ENCODE results near the gene TET3.
"Not testable (repeated sequence)": the region's sequence is repeated elsewhere in the genome, so short reads cannot be mapped to it uniquely, and the experiment has no call there.

The TET3 gene

DNA sequence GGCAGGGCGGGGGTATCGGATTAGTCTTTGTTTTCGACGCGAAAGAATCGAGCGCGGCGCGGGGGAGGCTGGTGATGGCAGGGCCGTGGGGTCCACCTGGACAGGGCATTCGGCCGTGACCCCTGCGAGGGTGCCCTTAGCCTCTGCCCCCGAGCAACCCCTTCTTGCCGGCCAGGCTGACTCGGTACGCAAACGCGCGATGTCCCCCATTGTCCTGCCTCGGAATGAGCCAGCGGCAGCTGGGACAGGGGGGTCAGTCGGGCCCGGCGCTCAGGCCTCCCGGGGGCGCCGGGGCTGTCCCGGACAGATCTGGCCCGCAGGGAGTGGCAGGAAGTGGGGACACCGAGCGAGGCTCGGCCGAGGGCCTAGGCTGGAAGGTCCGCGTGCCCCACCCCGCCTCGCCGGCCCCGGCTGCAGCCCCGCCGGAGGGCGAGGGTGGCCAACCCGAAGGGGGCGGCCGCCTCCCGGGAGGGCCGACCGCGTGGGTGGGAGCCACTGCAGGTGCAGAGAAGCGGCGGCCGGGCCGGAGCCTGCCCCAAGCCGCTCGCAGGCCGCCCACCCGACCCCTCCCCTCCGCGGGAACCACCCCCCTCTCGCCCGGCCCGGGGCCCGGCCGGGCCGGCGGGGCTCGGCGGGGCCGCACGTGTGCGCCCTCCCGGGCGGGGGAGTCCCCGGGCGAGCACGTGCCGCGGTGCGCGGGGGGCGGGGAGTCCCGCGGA lies at the start of gene TET3:
TET3 (plus strand) TSS at position 708 of the 719 bp plus-strand sequence. CDS start 1,494 bp downstream, outside the sequence.
- DNase-seq = no peak

DNA sequence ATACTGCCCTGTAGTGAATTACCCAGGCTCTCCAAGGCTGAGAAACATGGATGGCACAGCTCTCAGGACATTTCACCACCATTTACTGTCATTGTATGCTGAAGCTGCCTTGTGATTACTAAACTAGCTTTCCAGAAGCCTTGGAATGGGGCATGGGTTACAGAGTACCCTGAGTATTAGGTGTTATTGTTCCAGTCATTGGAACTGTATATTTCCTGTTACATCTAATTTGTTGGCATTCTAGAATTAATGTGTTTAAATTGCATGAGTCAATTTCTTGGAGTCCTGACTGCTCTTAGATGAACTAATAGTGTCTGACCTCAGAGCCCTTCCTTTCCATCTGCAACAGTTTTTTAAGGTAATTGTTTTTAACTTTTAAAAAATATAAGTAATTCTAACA lies 49.1 kb upstream of the TET3 start:
- DNase-seq = no peak

DNA sequence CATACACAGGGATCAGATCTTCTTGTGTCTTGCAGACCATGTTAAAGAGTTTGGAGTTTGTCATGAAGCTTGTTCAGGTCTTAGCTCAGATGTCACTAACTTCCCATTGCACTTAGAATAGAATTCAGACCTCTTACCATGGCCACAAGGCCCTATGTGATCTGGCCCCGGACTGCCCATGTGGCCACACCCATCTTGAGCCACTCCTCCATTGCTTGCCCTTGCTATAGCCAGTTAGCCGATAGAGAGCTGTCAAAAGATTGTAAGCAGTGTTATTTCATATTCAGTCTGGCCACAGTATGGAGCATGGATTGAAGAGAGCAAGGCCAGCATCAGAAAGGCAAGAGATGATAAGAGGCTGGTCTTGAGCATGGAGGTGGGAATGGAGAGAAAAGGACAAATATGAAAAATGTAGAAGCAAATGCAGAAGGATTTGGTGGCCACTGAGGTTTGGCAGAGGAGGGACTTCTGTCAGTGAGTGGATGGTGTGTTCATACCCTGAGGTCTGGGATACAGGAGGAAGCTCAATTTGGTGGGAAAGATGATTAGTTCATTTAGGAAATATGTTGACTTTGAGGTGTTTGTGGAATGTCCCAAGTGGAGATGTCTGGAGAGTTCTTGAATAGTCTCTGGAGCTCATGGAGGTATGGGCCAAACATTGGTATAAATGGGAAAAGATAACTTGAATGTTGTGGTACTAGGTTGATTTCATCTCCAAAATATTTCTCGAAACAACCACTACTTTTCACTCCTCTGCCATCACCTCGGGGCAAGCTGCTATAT lies 47.4 kb upstream of the TET3 start:
- no peak for DNase-seq

DNA sequence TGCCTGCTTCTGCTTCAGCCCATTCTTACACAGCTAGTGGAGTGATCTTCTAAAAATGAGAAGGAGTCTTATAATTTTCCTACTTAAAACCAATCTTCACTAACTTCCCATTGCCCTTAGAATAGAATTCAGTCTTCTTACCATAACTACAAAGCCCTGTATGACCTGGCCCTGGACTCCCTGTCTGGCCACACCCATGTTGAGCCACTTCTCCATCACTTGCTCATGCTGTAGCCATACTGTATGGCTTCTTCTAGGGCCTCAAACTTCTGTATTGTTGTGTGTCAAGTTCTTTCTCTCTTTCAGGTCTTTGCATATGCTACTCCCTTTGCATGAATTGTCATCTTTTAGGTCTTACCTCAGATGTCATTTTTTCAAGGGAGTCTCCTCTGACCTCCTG lies 46.8 kb upstream of the TET3 start:
- no peak for DNase-seq

DNA sequence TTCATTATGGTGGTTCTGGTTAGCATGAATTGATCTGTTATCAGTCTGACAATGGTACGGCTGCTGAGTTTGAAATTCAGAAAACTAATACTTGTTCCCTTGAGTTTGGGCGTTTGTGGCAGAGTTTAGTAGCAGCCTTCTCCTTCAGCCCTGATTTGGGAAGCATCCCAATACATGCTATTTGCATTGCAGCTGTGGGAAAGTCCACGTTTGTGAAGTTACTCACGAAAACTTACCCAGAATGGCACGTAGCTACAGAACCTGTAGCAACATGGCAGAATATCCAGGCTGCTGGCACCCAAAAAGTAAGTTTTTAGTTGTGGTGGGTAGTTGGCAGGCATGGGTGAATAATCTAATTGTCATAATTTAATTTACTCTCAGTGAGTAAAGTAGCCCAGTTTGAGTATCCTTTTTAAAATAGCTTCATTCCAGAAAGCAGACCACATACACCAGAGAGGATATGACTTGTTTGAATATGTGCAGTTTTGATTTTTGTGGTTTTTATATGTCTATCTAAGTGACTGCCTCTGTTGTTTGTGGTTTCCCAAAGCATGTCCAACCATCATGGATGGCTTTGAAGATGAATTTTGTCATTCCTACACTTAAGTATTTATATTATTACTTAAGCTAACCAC lies 45.9 kb upstream of the TET3 start:
- no peak for DNase-seq

DNA sequence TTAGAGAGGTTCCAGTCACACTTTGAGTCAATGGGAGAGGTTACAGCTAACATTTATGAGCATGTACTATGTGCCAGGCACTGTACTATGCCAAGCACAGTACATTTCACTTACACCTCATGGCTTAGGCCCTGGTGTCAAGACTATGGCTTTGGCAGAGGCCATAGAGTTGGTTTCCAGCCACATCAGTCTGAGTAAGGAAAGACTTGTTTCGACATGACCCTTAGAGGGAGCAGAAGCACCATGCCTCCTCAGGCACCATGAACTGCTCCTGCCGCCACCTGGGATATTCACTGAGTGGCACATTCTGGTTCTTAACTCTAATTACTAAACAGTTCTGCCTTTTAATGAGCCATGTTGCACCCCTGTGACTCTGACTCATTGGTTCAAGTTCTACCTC lies 45.3 kb upstream of the TET3 start:
- DNase-seq = no peak

DNA sequence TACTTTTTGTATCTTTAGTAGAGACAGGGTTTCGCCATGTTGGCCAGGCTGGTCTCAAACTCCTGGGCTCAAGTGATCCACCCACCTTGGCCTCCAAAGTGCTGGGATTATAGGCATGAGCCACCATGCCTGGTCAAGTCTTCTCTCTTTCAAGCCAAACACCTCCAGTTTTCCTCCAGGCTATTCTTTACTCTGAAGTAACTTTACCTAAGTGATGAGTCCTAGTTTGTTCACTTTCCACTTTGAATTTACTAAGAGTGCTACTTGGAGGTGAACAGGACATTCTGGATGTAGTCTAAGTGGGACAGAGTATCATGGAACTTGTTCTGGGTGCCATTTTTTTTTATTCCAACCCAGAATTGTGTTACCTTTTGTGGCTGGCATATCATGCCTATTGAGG lies 44.6 kb upstream of the TET3 start:
- not testable (repeated sequence) for DNase-seq

DNA sequence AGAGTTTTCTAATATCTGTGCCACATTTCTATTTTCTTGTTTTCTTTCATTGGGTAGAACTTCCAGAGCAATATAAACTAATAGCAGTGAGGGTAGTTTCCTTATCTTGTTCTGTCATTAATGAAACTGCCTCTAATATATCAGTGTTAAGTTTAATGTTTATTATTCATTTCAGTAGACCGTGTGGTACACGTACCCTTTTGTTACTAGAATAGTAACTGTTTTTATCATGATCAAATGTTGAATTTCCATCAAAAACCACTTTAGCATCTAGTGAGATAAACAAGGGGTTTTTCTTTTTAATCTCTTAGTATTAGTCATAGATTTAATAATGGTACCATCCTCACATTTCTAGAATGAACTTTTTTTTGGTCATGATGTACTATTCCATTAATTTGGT lies 42.0 kb upstream of the TET3 start:
- no peak for DNase-seq

DNA sequence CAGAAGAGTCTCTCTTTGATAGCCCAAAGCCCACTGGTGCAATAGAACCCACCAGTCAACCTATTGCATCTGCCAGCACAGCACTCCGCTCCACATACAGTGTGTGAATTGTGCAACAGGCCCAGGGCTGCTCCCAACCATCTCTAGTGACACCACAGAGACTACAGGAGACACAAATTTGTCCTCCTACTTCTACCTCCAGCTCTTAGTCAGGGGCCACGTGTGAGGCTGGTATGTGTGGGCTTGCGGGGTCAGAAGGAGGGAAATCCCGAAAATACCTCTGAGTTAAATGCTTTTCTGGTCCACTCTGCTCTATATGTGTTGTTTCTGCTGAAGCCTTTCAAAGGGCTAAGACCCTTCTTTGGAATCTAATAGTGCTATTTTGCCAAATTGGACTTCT lies 40.0 kb upstream of the TET3 start:
- no peak for DNase-seq

DNA sequence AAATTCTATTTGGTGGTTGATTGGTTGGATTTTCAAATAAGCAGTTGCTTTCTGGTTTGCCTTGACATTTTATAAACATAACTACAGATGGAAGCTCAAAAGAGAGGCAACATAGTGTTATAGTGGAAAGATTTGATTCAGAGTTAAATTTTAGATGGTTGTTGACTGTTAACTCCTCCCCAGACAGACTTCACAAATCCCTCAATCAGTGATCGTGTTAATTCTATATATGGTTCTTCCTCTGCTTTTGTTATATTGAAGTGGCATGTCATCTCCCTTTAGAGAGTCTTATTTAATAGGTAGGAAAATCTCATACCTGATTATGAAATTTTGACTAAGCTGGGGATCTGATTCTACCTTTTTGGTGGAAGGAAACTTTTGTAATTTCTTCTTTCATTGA lies 38.5 kb upstream of the TET3 start:
- DNase-seq = no peak

DNA sequence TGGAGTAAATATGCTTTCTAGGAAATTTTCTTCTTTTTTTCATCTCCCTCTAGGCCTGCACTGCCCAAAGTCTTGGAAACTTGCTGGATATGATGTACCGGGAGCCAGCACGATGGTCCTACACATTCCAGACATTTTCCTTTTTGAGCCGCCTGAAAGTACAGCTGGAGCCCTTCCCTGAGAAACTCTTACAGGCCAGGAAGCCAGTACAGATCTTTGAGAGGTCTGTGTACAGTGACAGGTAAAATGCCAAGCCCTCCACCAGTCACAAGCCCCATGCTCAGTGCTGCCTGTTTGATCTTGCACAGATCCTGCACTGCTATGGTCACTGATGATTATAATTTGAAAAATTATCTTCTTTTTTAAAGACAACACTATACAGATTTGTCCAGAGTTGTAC lies 38.0 kb upstream of the TET3 start:
- no peak for DNase-seq

DNA sequence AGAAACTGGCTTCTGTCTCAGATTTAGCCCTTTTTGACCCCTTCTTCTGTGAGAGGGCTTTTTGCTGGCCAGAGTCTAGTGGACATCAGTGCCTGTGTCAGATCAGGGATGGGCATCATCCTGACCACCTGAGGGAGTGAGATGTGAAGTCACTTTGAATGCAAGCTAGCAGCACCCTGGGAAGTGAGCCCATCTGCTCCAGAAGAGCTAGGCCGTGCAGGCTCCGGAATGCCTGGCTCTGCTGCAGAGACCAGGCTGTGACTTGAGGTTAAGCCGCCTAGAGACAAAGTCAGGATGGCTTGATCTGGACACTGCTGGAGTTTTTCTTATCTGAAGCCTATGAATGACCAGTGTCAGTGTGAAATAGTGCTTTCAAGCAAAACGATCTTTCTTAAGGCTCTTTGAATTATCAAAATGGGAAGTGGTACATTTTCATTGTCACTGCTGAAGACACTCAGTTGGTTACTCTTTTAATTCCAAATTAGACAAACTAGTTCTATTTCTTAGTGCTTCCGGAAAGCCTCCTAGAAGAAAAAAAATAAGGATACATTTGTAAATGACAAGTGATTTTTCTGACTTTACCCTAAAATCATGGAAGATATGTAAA lies 37.2 kb upstream of the TET3 start:
- DNase-seq = no peak

DNA sequence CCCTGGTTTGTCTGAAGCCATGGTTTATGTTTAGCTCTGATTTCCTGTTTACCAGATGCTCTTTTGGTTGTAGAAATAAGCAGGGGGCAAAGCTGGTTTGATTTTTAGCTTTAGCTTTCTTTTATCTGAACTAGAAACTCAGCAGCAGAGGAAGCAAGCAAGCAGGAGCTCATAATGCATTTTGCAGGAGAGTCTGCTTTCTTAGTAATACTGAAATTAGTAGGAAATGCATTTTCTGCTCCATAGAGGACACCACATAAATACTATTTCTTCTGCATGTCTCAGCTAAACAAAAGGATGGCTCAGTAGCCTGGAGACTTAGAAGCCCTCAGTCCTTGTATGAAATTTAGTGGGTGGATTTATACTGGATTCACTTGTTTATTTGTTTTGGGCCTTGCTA lies 34.9 kb upstream of the TET3 start:
- no peak for DNase-seq

DNA sequence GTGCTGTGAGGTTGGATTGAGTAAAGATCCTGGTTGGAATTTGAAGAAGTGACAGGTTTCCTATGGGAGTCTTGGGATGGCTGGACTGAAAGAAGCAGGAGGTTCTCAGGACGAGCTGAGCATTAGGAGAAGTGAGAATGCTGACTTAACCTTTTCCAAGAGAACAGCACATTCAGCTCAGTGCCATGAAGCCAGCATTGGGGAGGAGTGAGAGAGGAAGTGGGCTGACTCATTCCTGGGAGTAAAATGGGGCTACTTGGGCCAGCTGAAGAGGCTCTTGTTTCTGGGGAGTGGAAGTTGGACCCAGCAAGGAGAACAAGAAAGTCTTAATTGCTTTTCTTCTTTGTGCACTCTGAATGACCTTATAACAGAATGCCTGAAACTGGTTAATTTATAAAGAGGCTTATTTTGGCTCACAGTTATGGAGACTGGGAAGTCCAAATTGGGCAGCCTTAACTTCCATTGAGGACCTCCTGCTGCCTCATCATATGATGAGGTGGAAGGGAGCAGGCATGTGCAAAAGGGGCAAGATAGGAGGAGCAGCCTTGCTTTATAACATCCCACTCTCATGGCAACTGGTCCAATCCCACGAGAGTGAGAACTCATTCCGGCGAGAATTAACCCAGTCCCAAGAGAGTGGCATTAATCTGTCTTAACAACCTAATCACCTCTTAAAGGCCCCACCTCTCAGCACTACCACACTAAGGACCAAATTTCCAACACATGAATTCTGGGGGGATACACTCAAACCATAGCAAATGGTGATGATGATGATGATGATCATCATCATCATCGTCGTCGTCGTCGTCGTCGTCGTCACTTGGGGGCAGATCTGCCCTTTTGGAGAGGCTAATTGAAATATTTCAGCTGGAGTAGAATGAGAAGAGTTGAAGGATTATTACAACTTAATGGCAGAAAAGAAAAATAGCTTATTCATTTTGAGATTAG lies 31.9 kb upstream of the TET3 start:
- no peak for DNase-seq

DNA sequence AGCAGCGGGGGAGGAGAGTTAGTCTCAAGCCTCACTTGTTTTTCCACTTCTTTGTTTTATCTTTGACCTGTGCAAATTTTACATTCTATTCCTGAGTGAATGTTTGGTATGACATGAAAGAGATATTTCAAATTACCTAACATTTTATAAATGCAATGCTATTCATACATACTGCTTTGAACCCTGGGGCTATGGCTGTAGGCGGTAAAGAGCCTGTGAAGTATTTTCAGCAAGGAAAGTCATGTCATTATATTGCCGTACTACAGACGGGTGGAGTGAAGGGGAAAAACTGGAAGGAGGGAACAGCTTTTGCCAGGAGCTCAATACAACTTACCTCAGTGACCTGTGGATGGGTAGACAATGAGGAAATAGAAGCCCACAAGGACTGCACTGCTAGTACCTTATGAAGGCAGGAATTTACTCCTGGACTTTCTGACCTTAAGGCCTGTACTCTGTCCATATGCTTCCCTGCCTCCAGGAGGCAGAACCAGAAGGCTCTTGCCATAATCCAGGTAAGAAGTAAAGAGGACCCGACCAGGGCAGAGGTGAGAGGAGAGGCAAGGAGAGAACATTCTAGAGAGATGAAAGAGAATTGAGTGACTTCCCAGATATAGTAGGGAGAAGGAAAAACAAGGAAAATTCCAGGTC lies 28.4 kb upstream of the TET3 start:
- DNase-seq = no peak

DNA sequence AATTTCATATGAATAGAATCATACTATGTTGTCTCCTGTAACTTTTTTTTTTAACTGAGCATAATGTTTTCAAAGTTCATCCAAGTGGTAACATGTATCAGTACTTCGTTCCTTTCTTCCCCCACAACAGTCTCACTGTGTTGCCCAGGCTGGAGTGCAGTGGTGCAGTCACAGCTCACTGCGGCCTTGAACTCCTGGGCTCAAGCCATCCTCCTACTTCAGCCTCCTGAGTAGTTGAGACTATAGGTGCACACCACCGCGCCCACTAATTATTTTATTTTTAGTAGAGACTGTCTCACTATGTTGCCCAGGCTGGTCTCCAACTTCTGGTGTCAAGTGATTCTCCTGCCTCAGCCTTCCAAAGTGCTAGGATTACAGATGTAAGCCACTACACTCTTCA lies 23.4 kb upstream of the TET3 start:
- no peak for DNase-seq

DNA sequence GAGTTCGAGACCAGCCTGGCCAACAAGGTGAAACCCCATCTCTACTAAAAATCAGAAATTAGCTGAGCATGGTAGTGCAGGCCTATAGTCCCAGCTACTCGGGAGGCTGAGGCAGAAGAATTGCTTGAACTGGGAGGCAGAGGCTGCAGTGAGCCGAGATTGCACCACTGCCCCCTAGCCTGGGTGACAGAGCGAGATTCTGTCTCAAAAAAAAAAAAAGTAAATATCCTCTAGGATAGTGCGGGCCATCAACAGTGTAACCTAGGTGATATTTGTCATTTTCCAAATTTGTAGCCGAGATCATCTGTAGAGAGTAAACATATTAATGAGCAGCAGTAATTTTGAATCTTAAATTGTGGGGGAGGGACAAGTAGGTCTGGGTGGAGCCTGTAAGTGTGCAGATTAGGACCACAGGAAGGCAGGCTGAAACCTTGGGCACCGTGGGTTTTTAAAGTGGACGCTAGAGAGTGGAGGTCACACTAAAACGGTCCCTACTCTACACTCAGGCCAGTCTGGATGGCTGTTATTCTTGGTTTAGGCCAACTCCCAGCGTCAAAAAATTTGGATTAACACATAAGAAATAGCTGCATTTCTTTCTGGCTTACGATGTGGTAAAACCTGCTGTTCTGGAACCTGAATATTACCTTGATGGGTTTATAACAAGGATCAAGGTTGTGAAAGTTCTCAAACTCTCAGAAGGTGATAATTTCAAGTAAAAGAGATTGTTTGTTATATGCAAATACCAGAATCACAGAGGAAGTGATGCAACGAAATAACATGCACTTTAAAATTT lies 22.7 kb upstream of the TET3 start:
- no peak for DNase-seq

DNA sequence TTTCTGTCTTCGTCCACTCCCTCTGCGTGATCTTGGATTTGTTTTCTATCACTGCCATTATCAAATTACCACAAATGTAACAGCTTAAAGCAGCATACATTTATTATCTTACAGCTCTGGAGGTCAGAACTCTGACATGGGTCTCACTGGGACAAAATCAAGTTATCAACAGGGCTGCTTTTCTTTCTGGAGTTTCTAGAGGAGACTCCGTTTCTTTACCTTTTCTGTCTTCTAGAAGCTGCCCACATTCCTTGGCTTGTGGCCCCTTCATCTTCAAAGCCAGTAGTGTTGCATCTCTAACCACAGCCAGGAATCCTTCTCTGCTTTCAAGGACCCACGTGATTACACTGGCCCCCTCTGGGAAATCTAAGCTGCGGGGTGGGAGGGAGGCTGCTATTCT lies 21.9 kb upstream of the TET3 start:
- no peak for DNase-seq

DNA sequence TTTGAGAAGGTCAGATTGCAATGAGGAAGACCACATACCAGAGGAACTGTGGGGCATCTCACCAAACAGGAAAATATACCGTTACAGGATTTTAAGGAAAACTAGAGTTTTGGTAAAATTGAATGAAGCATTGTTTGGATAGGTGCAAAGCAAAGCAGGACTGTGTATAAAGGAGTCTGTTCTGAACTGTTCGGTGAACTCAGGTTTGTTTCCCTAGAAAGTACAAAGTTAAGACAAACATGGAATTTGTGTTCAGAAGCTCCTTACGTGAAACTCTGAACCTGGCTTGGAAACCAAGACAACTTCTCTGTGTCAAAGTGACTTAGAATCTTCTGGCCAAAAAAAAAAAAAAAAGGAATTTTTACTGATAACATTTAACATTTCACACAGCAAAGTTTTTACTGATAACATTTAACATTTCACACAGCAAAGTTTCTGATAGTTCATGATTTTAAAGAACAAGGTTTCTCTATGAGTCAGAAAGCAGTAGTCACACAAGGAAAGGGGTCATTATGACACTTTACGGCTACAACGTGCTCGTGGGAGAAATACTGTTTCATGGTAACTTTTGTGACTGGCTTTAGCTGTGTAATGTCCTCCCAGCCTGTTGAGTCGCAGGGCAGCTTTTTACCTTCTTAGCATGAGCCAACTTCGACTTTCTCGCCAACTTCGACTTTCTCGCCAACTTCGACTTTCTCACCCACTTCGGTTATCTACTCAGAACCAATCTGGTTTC lies 21.2 kb upstream of the TET3 start:
- DNase-seq = no peak

DNA sequence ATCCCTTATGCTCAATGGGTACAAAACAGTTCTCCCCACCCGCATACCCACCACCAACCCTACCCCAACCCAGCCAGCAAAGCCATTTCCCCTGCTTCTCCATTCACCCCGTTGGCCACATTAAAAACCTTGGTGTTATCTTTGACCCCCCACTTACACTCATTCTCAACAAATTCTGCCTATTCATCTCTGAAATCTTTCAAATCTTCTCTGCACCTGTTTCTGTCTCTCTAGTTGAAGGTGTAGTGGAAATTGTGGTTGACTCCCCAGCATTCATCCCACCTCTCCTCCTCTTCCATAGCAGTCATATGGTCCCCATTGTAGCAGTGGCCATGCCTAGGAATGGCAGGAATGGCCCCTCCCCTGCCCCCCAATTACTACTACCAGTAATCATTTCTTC lies 20.5 kb upstream of the TET3 start:
- no peak for DNase-seq
